Smooth muscle cell (in vitro differentiated cells): Measurements from ENCODE around the gene ROBO3. TPM values are rescaled to one million over a fixed set of nuclear protein-coding genes. Genes with fewer than 3 reads are reported as not detected.

Experiments used
- DNase-seq: peaks from one replicate; lab custom pipeline; 2025; ENCODE audit not compliant: unreplicated experiment; lab: John Stamatoyannopoulos, UW
- H2AFZ ChIP-seq: fragments of 200-600 bp; sonication (generic); 2 replicates; pipeline ENCODE4 v1.6.0; 2016; ENCODE audit warnings: antibody characterized with exemption, low read depth, mild to moderate bottlenecking
- H3F3A ChIP-seq: fragments of 200-600 bp; sonication (generic); 2 replicates; pipeline ENCODE4 v1.6.0; 2017; ENCODE audit warnings: antibody characterized with exemption, low read depth
- H3K27ac ChIP-seq: fragments of 200-600 bp; sonication (generic); 2 replicates; pipeline ENCODE4 v1.5.1; 2016; ENCODE audit warnings: low read depth, mild to moderate bottlenecking
- H3K27me3 ChIP-seq: fragments of 200-600 bp; sonication (generic); 2 replicates; pipeline ENCODE4 v1.6.1; 2016; ENCODE audit warnings: low read depth, mild to moderate bottlenecking
- H3K36me3 ChIP-seq: fragments of 200-600 bp; sonication (generic); 2 replicates; pipeline ENCODE4 v1.5.1; 2016; ENCODE audit warnings: low read depth
- H3K4me1 ChIP-seq: fragments of 200-600 bp; sonication (generic); 2 replicates; pipeline ENCODE4 v1.5.1; 2016; ENCODE audit warnings: low read depth
- H3K4me2 ChIP-seq: fragments of 200-600 bp; sonication (generic); 2 replicates; pipeline ENCODE4 v1.6.0; 2016; ENCODE audit warnings: mild to moderate bottlenecking
- H3K4me3 ChIP-seq: fragments of 200-600 bp; sonication (generic); 2 replicates; pipeline ENCODE4 v1.5.1; 2016; ENCODE audit warnings: mild to moderate bottlenecking
- H3K79me2 ChIP-seq: fragments of 200-600 bp; sonication (generic); 2 replicates; pipeline ENCODE4 v1.6.0; 2016; ENCODE audit warnings: low read depth, mild to moderate bottlenecking
- H3K9ac ChIP-seq: fragments of 200-600 bp; sonication (generic); 2 replicates; pipeline ENCODE4 v1.6.0; 2016; ENCODE audit warnings: low read depth
- H3K9me3 ChIP-seq: fragments of 200-600 bp; sonication (generic); replicated peaks from 2 replicates; pipeline ENCODE4 v1.5.1; 2016; ENCODE audit warnings: low read depth
- H4K20me1 ChIP-seq: fragments of 200-600 bp; sonication (generic); 2 replicates; pipeline ENCODE4 v1.6.0; 2016; ENCODE audit warnings: low read depth
- CTCF ChIP-seq: fragments of 200-600 bp; sonication (generic); IDR thresholded peaks from 2 replicates; pipeline ENCODE4 v1.5.1; 2017; ENCODE audit warnings: borderline replicate concordance, mild to moderate bottlenecking, antibody characterized with exemption; ENCODE audit not compliant: insufficient read depth, poor library complexity, severe bottlenecking
- WGBS: methylation state at CpG from one replicate; pipeline ENCODE4 v1.1.7; 2016; ENCODE audit warnings: low lambda C conversion rate; 5-methylcytosine and 5-hydroxymethylcytosine counted together
- polyA plus RNA-seq: library from polyadenylated mRNA; unstranded; fragments of >200 nt; fragmentation: Nextera tagmentation; extraction: Ambion mirVana; gene quantifications from 2 replicates; pipeline ENCODE4 v1.2.1, GENCODE V29; 2016
- total RNA-seq: library from RNA; depleted of rRNA; stranded (reverse); fragments of >200 nt; gene quantifications from 2 replicates; pipeline ENCODE4 v1.2.3, GENCODE V29; 2014

Gene ROBO3
- total and polyA plus RNA-seq, 2 experiments from 2014 or later: 8.9 to 12.8 TPM

- Histone ChIP-seq H3K9ac (no peak overlapping the region), H4K20me1 (no peaks in the 10 kb centered on the region), H3K4me1 (peaks cover 14% of the 10 kb centered on the region), H3K4me3 (no peak overlapping the region), H3K27ac (no peak overlapping the region), H3K9me3 (no peaks in the 10 kb centered on the region), H3K4me2 (no peak overlapping the region), H2AFZ (no peak overlapping the region), H3K36me3 (no peaks in the 10 kb centered on the region), H3F3A (no peaks in the 10 kb centered on the region), H3K79me2 (no peaks in the 10 kb centered on the region), H3K27me3 (peaks cover 100% of the 10 kb centered on the region)
- 26% methylated on average over 16 of the region's 16 CpGs for WGBS
- no peak for DNase-seq
- no peak for TF ChIP-seq CTCF
Measured at GRCh38 chr11:124869331-124869730, 4.1 kb downstream of the ROBO3 start.

GRCh38 chr11:124869856-124870387 is 4.7 kb downstream of the ROBO3 start:
- TF ChIP-seq CTCF: no peak
- H3F3A ChIP-seq: no peaks in the 10 kb centered on the region
- no peak overlapping the region for H3K4me3 ChIP-seq
- no peak for DNase-seq
- H3K79me2 ChIP-seq: no peaks in the 10 kb centered on the region
- no peaks in the 10 kb centered on the region for H3K9me3 ChIP-seq
- no peak overlapping the region for H2AFZ ChIP-seq
- no peak overlapping the region for H3K9ac ChIP-seq
- 89% methylated on average over 14 of the region's 14 CpGs for WGBS
- H3K4me2 ChIP-seq: no peak overlapping the region
- no peaks in the 10 kb centered on the region for H4K20me1 ChIP-seq
- peaks cover 12% of the 10 kb centered on the region for H3K4me1 ChIP-seq
- no peaks in the 10 kb centered on the region for H3K36me3 ChIP-seq
- no peak overlapping the region for H3K27ac ChIP-seq
- H3K27me3 ChIP-seq: peaks cover 100% of the 10 kb centered on the region

GRCh38 chr11:124870430-124870829 is 5.2 kb downstream of the ROBO3 start:
- TF ChIP-seq CTCF: no peak

GRCh38 chr11:124872280-124872679 is 7.0 kb downstream of the ROBO3 start:
- no peaks in the 10 kb centered on the region for H3F3A ChIP-seq
- H3K36me3 ChIP-seq: no peaks in the 10 kb centered on the region
- no peak overlapping the region for H2AFZ ChIP-seq
- no peak for DNase-seq
- WGBS: 78% methylated on average over 8 of the region's 8 CpGs
- H3K79me2 ChIP-seq: no peaks in the 10 kb centered on the region
- H3K4me3 ChIP-seq: no peak overlapping the region
- no peak overlapping the region for H3K9ac ChIP-seq
- H3K27ac ChIP-seq: no peak overlapping the region
- H3K27me3 ChIP-seq: peaks cover 87% of the 10 kb centered on the region
- H4K20me1 ChIP-seq: no peaks in the 10 kb centered on the region
- H3K9me3 ChIP-seq: no peaks in the 10 kb centered on the region
- H3K4me1 ChIP-seq: no peaks in the 10 kb centered on the region
- no peak overlapping the region for H3K4me2 ChIP-seq
- no peak for TF ChIP-seq CTCF

More at GRCh38 chr11:124870430-124870829, 5.2 kb downstream of the ROBO3 start:
- H3K9me3 ChIP-seq: no peaks in the 10 kb centered on the region
- 84% methylated on average over 7 of the region's 7 CpGs for WGBS
- no peak overlapping the region for H3K27ac ChIP-seq
- H3K4me1 ChIP-seq: peaks cover 7% of the 10 kb centered on the region
- no peaks in the 10 kb centered on the region for H3F3A ChIP-seq
- peaks cover 100% of the 10 kb centered on the region for H3K27me3 ChIP-seq
- no peak overlapping the region for H2AFZ ChIP-seq
- no peak for DNase-seq
- H3K79me2 ChIP-seq: no peaks in the 10 kb centered on the region
- no peak overlapping the region for H3K4me3 ChIP-seq
- H4K20me1 ChIP-seq: no peaks in the 10 kb centered on the region
- H3K36me3 ChIP-seq: no peaks in the 10 kb centered on the region
- no peak overlapping the region for H3K9ac ChIP-seq
- H3K4me2 ChIP-seq: no peak overlapping the region
